ENCODE measurements around the gene NTM. TPM values are rescaled to one million over a fixed set of nuclear protein-coding genes. Genes with fewer than 3 reads are reported as not detected.

NTM gene
- total RNA-seq, 1 experiment from 2014 or later, result 8.6 TPM

- no peak for DNase-seq (ENCODE audit: low spot score)
- peaks cover 74% of the 10 kb centered on the region for H3K27me3 ChIP-seq (replicated peaks; ENCODE audit: insufficient read depth, low read depth, low read length, poor library complexity)
- ChIA-PET POLR2A (ENCODE audit: low non-redundant PET) (no interaction called here), CTCF (no interaction called here)
- H3K9me3 ChIP-seq (ENCODE audit: low read depth, low read length, poor library complexity, severe bottlenecking), result no peaks in the 10 kb centered on the region
- no peaks in the 10 kb centered on the region for H3K36me3 ChIP-seq (ENCODE audit: insufficient read depth, low read length, poor library complexity, severe bottlenecking)
- H3K4me3 ChIP-seq (ENCODE audit: low read depth, low read length, poor library complexity, severe bottlenecking), result no peak overlapping the region
- BruUV-seq (replicated peaks), result no TSS peak
- intact Hi-C loops (cut with micrococcal nuclease; ENCODE audit: unreplicated experiment), result no loop called here
- H3K27ac ChIP-seq (ENCODE audit: low read depth, low read length, poor library complexity, severe bottlenecking), result no peak overlapping the region
- TF ChIP-seq, protein P1, sequence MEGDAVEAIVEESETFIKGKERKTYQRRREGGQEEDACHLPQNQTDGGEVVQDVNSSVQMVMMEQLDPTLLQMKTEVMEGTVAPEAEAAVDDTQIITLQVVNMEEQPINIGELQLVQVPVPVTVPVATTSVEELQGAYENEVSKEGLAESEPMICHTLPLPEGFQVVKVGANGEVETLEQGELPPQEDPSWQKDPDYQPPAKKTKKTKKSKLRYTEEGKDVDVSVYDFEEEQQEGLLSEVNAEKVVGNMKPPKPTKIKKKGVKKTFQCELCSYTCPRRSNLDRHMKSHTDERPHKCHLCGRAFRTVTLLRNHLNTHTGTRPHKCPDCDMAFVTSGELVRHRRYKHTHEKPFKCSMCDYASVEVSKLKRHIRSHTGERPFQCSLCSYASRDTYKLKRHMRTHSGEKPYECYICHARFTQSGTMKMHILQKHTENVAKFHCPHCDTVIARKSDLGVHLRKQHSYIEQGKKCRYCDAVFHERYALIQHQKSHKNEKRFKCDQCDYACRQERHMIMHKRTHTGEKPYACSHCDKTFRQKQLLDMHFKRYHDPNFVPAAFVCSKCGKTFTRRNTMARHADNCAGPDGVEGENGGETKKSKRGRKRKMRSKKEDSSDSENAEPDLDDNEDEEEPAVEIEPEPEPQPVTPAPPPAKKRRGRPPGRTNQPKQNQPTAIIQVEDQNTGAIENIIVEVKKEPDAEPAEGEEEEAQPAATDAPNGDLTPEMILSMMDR (conservative IDR thresholded peaks at IDR 0.05; ENCODE audit: low read depth, low read length), result no peak
- TF ChIP-seq EZH2 (IDR thresholded peaks at IDR 0.05; ENCODE audit: borderline replicate concordance, low read depth, low read length, poor library complexity, severe bottlenecking), result no peak
- no peaks in the 10 kb centered on the region for H3K4me1 ChIP-seq (ENCODE audit: insufficient read depth, low read length, poor library complexity, severe bottlenecking)
Measured at GRCh38 chr11:131534611-131535010, 164.2 kb downstream of the NTM start.

DNA sequence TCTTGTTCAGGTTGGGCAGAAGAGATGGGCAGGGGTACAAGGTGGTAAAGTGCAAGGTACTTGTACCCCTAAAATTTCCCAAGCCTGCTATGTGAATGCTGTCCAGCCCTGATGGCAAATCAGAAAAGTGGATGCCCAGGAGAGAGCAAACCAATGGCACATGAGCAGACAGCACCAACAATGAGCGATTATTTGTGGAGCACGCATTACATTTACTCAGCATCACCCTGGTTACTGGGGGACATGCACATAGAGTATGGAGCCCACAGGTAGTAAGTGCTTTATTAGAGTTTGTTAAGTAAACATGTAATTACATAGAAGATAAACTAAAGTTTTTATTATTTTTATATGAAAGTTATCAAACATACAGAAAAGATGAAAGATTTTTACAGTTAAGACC, 165.7 kb downstream of the NTM start:
- POLR2A ChIA-PET (ENCODE audit: low non-redundant PET), result no interaction called here
- CTCF ChIA-PET, result no interaction called here
- intact Hi-C loops (cut with micrococcal nuclease; ENCODE audit: unreplicated experiment), result no loop called here
- no peaks in the 10 kb centered on the region for H3K9me3 ChIP-seq (ENCODE audit: low read depth, low read length, poor library complexity, severe bottlenecking)
- H3K4me1 ChIP-seq (ENCODE audit: insufficient read depth, low read length, poor library complexity, severe bottlenecking), result no peaks in the 10 kb centered on the region
- DNase-seq (ENCODE audit: low spot score), result no peak
- H3K27me3 ChIP-seq (replicated peaks; ENCODE audit: insufficient read depth, low read depth, low read length, poor library complexity), result peaks cover 61% of the 10 kb centered on the region
- H3K36me3 ChIP-seq (ENCODE audit: insufficient read depth, low read length, poor library complexity, severe bottlenecking), result no peaks in the 10 kb centered on the region
- H3K4me3 ChIP-seq (ENCODE audit: low read depth, low read length, poor library complexity, severe bottlenecking), result no peak overlapping the region
- BruUV-seq (replicated peaks), result no TSS peak
- no peak overlapping the region for H3K27ac ChIP-seq (ENCODE audit: low read depth, low read length, poor library complexity, severe bottlenecking)
- TF ChIP-seq, protein P1 (conservative IDR thresholded peaks at IDR 0.05; ENCODE audit: low read depth, low read length), result no peak
- TF ChIP-seq EZH2 (IDR thresholded peaks at IDR 0.05; ENCODE audit: borderline replicate concordance, low read depth, low read length, poor library complexity, severe bottlenecking), result no peak

DNA sequence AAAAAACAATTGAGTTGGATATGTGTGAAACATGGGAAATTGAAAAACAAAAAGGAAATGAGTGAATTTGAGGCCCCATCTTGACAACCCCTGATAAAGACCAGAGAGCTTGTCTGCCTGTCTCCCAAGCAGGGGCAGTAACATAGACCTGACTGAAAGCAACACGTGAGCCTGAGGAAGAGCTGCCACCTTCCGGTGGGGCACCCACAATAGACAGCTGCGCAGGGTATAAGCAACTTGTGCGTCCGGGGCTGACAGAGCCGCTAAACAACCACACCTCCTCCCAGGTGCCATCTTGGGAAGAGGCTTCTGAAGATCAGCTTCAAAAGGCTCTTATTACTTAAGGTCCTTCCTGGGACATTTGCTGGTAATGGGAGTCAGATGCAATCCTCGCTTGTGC, 166.8 kb downstream of the NTM start:
- intact Hi-C loops (cut with micrococcal nuclease; ENCODE audit: unreplicated experiment), result no loop called here
- H3K36me3 ChIP-seq (ENCODE audit: insufficient read depth, low read length, poor library complexity, severe bottlenecking), result no peaks in the 10 kb centered on the region
- no peak overlapping the region for H3K4me3 ChIP-seq (ENCODE audit: low read depth, low read length, poor library complexity, severe bottlenecking)
- DNase-seq (ENCODE audit: low spot score), result no peak
- CTCF ChIA-PET, result no interaction called here
- no TSS peak for BruUV-seq (replicated peaks)
- POLR2A ChIA-PET (ENCODE audit: low non-redundant PET), result no interaction called here
- no peaks in the 10 kb centered on the region for H3K9me3 ChIP-seq (ENCODE audit: low read depth, low read length, poor library complexity, severe bottlenecking)
- no peaks in the 10 kb centered on the region for H3K4me1 ChIP-seq (ENCODE audit: insufficient read depth, low read length, poor library complexity, severe bottlenecking)
- no peak overlapping the region for H3K27ac ChIP-seq (ENCODE audit: low read depth, low read length, poor library complexity, severe bottlenecking)
- peaks cover 61% of the 10 kb centered on the region for H3K27me3 ChIP-seq (replicated peaks; ENCODE audit: insufficient read depth, low read depth, low read length, poor library complexity)
- TF ChIP-seq EZH2 (IDR thresholded peaks at IDR 0.05; ENCODE audit: borderline replicate concordance, low read depth, low read length, poor library complexity, severe bottlenecking), result no peak
- TF ChIP-seq, protein P1 (conservative IDR thresholded peaks at IDR 0.05; ENCODE audit: low read depth, low read length), result no peak
